Transverse colon (tissue), 4 donors: ENCODE data around the gene EVPL. TPM values are rescaled to one million over a fixed set of nuclear protein-coding genes. Genes with fewer than 3 reads are reported as not detected.

Experiments used
- DNase-seq: peaks from one replicate; pipeline ENCODE4 v3.0.0-alpha.2; 2019
- H3K27ac ChIP-seq, 4 donors: fragments of 200-600 bp; sonication (generic); 2 replicates each; pipeline ENCODE4 v1.5.1; 2016 to 2018; ENCODE audit warnings: inconsistent platforms in 4 of 4
- H3K27me3 ChIP-seq: fragments of 200-600 bp; sonication (generic); 2 replicates; pipeline ENCODE4 v1.5.1; 2017; ENCODE audit warnings: inconsistent platforms
- H3K36me3 ChIP-seq, 4 donors: fragments of 200-600 bp; sonication (generic); 2 replicates each; pipeline ENCODE4 v1.5.1; 2017 to 2019; ENCODE audit warnings: inconsistent platforms in 4 of 4
- H3K4me1 ChIP-seq, 4 donors: fragments of 200-600 bp; sonication (generic); 2 replicates each; pipeline ENCODE4 v1.5.1; 2017 to 2020; ENCODE audit warnings: inconsistent platforms in 4 of 4
- H3K4me3 ChIP-seq, 4 donors: fragments of 200-600 bp; sonication (generic); 1 replicate in 1 of 4; 2 replicates in 3 of 4; pipeline versions ENCODE4 v1.5.1 to v1.6.1; 2017 to 2019; ENCODE audit warnings: inconsistent platforms in 4 of 4
- H3K9me3 ChIP-seq, 2 donors: fragments of 200-600 bp; sonication (generic); 2 replicates each; pipeline ENCODE4 v1.5.1; 2017 to 2019; ENCODE audit warnings: inconsistent platforms in 2 of 2
- CTCF ChIP-seq, 5 experiments: fragments of 200-600 bp in 3 of 5; fragments of 450-650 bp in 2 of 5; sonication (generic) in 3 of 5; IDR thresholded peaks; 1 replicate in 2 of 5; 2 replicates in 3 of 5; pipeline ENCODE4 v1.5.1; 2016 to 2017; ENCODE audit warnings: antibody characterized with exemption in 5 of 5, inconsistent platforms in 3 of 5, mild to moderate bottlenecking in 2 of 5, moderate library complexity in 1 of 5
- EP300 ChIP-seq: sonication (generic); formaldehyde crosslinking; IDR thresholded peaks from one replicate; pipeline ENCODE4 v1.6.1; 2017; ENCODE audit warnings: antibody characterized with exemption, low read depth
- POLR2A ChIP-seq: fragments of 450-650 bp; IDR thresholded peaks from one replicate; pipeline ENCODE4 v1.6.1; 2016; ENCODE audit warnings: antibody characterized with exemption, mild to moderate bottlenecking, moderate library complexity
- POLR2AphosphoS5 ChIP-seq, 3 donors: sonication (generic); formaldehyde crosslinking; IDR thresholded peaks; one replicate each; pipeline ENCODE4 v1.6.1; 2016; ENCODE audit warnings: antibody characterized with exemption in 3 of 3
- WGBS, 2 donors: methylation state at CpG; one replicate each; pipeline ENCODE4 v1.1.5; 2018; ENCODE audit warnings: low coverage in 1 of 2; 5-methylcytosine and 5-hydroxymethylcytosine counted together
- in situ Hi-C, 4 donors: fragments of 200-750 bp; cut with MboI; loops; one replicate each; pipeline versions ENCODE4 v1.15.0 to v1.15.1; 2017; ENCODE audit warnings: low sequenced_read_pairs in 3 of 4, low pct_ligation_motif_present in 1 of 4, low pct_unique_long_range_greater_than_20kb in 1 of 4
- intact Hi-C: fragments of 100-400 bp; cut with DNase I; formaldehyde crosslinking; loops from one replicate; pipeline ENCODE4 v1.15.1; 2023; ENCODE audit warnings: low total_unique reads
- total RNA-seq, 4 donors: library from RNA; depleted of rRNA; stranded (reverse); fragments of >200 nt; gene quantifications; one replicate each; pipeline ENCODE4 v1.1.0, GENCODE V29; 2016

Gene EVPL
- total RNA-seq, 4 donors from 2014 or later = 17.1 to 23.7 (median 20.6) TPM

GRCh38 chr17:76007131-76007849 lies 19.8 kb downstream of the EVPL start:
- 93% methylated on average over 39 of the region's 39 CpGs; no CpG with 5 or more reads in 1 of the 2 donors for WGBS, 2 donors
- Histone ChIP-seq H3K27me3 (no peaks in the 10 kb centered on the region), H3K36me3 (no peaks in the 10 kb centered on the region), H3K4me3 (no peak overlapping the region), H3K27ac (no peak overlapping the region), H3K4me1 (peaks cover 0 to 32% (median 12%) of the 10 kb centered on the region in 4 donors), H3K9me3 (no peaks in the 10 kb centered on the region)
- intact Hi-C loops (no loop called here), in situ Hi-C loops (loop anchor here in 2 of 4 donors (5.0 to 25.0 kb wide), 3 partner anchors 92 to 280 kb away; no protein-coding TSS in a partner anchor)
- DNase-seq = no peak
- TF ChIP-seq POLR2A (no peak), CTCF (IDR thresholded peaks at IDR 0.05) (no peak), POLR2AphosphoS5 (IDR thresholded peaks at IDR 0.05) (no peak), EP300 (no peak)

GRCh38 chr17:76005263-76006149 lies 21.6 kb downstream of the EVPL start:
- intact Hi-C loops = no loop called here

GRCh38 chr17:76004750-76005262 lies 22.3 kb downstream of the EVPL start:
- 60 to 71% methylated on average over 1 to 8 of the region's 8 CpGs for WGBS, 2 donors
- no peak for TF ChIP-seq CTCF (IDR thresholded peaks at IDR 0.05)
- TF ChIP-seq POLR2A = no peak
- TF ChIP-seq EP300 = no peak
- no peak for TF ChIP-seq POLR2AphosphoS5 (IDR thresholded peaks at IDR 0.05)
- Histone ChIP-seq H3K36me3 (no peaks in the 10 kb centered on the region), H3K9me3 (no peaks in the 10 kb centered on the region), H3K4me3 (no peak overlapping the region), H3K27ac (peak overlapping the region; percentile 28 to 76 (median 68)), H3K4me1 (peaks cover 3 to 55% (median 32%) of the 10 kb centered on the region in 4 donors), H3K27me3 (no peaks in the 10 kb centered on the region)
- no peak for DNase-seq
- intact Hi-C loops = loop anchor here (5.0 kb wide), 1 partner anchor 98 kb away; no protein-coding TSS in a partner anchor
- in situ Hi-C loops = loop anchor here in 3 of 4 donors (5.0 to 25.0 kb wide), 3 partner anchors 90 to 282 kb away; no protein-coding TSS in a partner anchor

More at GRCh38 chr17:76005263-76006149, 21.6 kb downstream of the EVPL start:
- peak overlapping the region; percentile 1 to 64 (median 44) for H3K27ac ChIP-seq
- peaks cover 2 to 48% (median 25%) of the 10 kb centered on the region in 4 donors for H3K4me1 ChIP-seq
- in situ Hi-C loops = loop anchor here in 2 of 4 donors (5.0 to 25.0 kb wide), 3 partner anchors 91 to 282 kb away; no protein-coding TSS in a partner anchor
- no peaks in the 10 kb centered on the region for H3K27me3 ChIP-seq
- H3K4me3 ChIP-seq = no peak overlapping the region
- no peak for TF ChIP-seq POLR2AphosphoS5 (IDR thresholded peaks at IDR 0.05)
- TF ChIP-seq POLR2A = no peak
- TF ChIP-seq CTCF (IDR thresholded peaks at IDR 0.05) = peak; percentile 74 to 92 (median 82)
- no peaks in the 10 kb centered on the region for H3K36me3 ChIP-seq
- 48% methylated on average over 16 of the region's 16 CpGs; no CpG with 5 or more reads in 1 of the 2 donors for WGBS, 2 donors
- peak; percentile 90 for DNase-seq
- H3K9me3 ChIP-seq = no peaks in the 10 kb centered on the region
